BLaER1 (cell line): ENCODE results near the gene KLHDC4.
"Not testable (repeated sequence)": the region's sequence is repeated elsewhere in the genome, so short reads cannot be mapped to it uniquely, and the experiment has no call there.

Experiments used
- H3K27ac ChIP-seq: shearing (Covaris generic); formaldehyde crosslinking; 2 replicates; pipeline ENCODE4 v1.8.1; 2022
- H3K27me3 ChIP-seq: shearing (Covaris generic); formaldehyde crosslinking; 2 replicates; pipeline ENCODE4 v1.8.1; 2022
- H3K36me3 ChIP-seq: shearing (Covaris generic); formaldehyde crosslinking; 2 replicates; pipeline ENCODE4 v1.8.1; 2022
- H3K4me1 ChIP-seq: shearing (Covaris generic); formaldehyde crosslinking; 2 replicates; pipeline ENCODE4 v1.8.1; 2022
- H3K4me2 ChIP-seq: shearing (Covaris generic); formaldehyde crosslinking; 2 replicates; pipeline ENCODE4 v1.8.1; 2022
- H3K4me3 ChIP-seq: shearing (Covaris generic); formaldehyde crosslinking; 2 replicates; pipeline ENCODE4 v1.8.1; 2022
- H3K9ac ChIP-seq: shearing (Covaris generic); formaldehyde crosslinking; 2 replicates; pipeline ENCODE4 v1.8.1; 2022
- H3K9me3 ChIP-seq: shearing (Covaris generic); formaldehyde crosslinking; 2 replicates; pipeline ENCODE4 v1.8.1; 2022
- H4K20me1 ChIP-seq: shearing (Covaris generic); formaldehyde crosslinking; 2 replicates; pipeline ENCODE4 v1.8.1; 2022
- Cebpa-rat ChIP-seq: shearing (Covaris generic); IDR thresholded peaks from 2 replicates; pipeline ENCODE4 v1.8.1; 2022

The KLHDC4 gene

GRCh38 chr16:87723226-87723623 lies 42.6 kb downstream of the KLHDC4 start:
- peak overlapping the region; percentile 90 for H3K27ac ChIP-seq
- H3K4me2 ChIP-seq: peak overlapping the region; percentile 80
- no peak overlapping the region for H3K4me3 ChIP-seq
- H3K36me3 ChIP-seq: peaks cover 46% of the 10 kb centered on the region
- peaks cover 82% of the 10 kb centered on the region for H3K4me1 ChIP-seq
- no peak for TF ChIP-seq Cebpa-rat
- H3K27me3 ChIP-seq: no peaks in the 10 kb centered on the region
- H3K9me3 ChIP-seq: peaks cover 14% of the 10 kb centered on the region; the same call in 1 of the 2 replicates
- H3K9ac ChIP-seq: peak overlapping the region; percentile 68
- no peaks in the 10 kb centered on the region for H4K20me1 ChIP-seq

- peaks cover 48% of the 10 kb centered on the region for H3K36me3 ChIP-seq
- H3K27ac ChIP-seq: peak overlapping the region; percentile 90
Observed at GRCh38 chr16:87722590-87723225, 43.1 kb downstream of the KLHDC4 start.

GRCh38 chr16:87721622-87722585 lies 43.9 kb downstream of the KLHDC4 start:
- no peaks in the 10 kb centered on the region for H4K20me1 ChIP-seq
- peak overlapping the region; percentile 68 for H3K9ac ChIP-seq
- no peak overlapping the region; the same call in 1 of the 2 replicates for H3K4me3 ChIP-seq
- no peak for TF ChIP-seq Cebpa-rat
- peaks cover 56% of the 10 kb centered on the region for H3K36me3 ChIP-seq
- peak overlapping the region; percentile 80 for H3K4me2 ChIP-seq
- peaks cover 14% of the 10 kb centered on the region; the same call in 1 of the 2 replicates for H3K9me3 ChIP-seq
- H3K4me1 ChIP-seq: peaks cover 80% of the 10 kb centered on the region
- peak overlapping the region; percentile 90 for H3K27ac ChIP-seq
- H3K27me3 ChIP-seq: no peaks in the 10 kb centered on the region

More at GRCh38 chr16:87722590-87723225, 43.1 kb downstream of the KLHDC4 start:
- TF ChIP-seq Cebpa-rat: no peak
- Histone ChIP-seq H3K27me3 (no peaks in the 10 kb centered on the region), H3K4me2 (peak overlapping the region; percentile 80), H3K9ac (peak overlapping the region; percentile 68), H3K4me3 (no peak overlapping the region; the same call in 1 of the 2 replicates), H4K20me1 (no peaks in the 10 kb centered on the region), H3K9me3 (peaks cover 14% of the 10 kb centered on the region; the same call in 1 of the 2 replicates), H3K4me1 (peaks cover 80% of the 10 kb centered on the region)

- Histone ChIP-seq H4K20me1 (no peaks in the 10 kb centered on the region), H3K4me3 (no peak overlapping the region), H3K36me3 (peaks cover 67% of the 10 kb centered on the region), H3K9ac (no peak overlapping the region), H3K9me3 (peaks cover 24% of the 10 kb centered on the region), H3K27ac (peak overlapping the region; percentile 90), H3K27me3 (no peaks in the 10 kb centered on the region), H3K4me2 (peak overlapping the region; percentile 80), H3K4me1 (peaks cover 79% of the 10 kb centered on the region)
- TF ChIP-seq Cebpa-rat: no peak
Observed at GRCh38 chr16:87720446-87720845, 45.3 kb downstream of the KLHDC4 start.

GRCh38 chr16:87718831-87719230 lies 47.0 kb downstream of the KLHDC4 start:
- peak overlapping the region; percentile 38; the same call in 1 of the 2 replicates for H3K27ac ChIP-seq
- H3K9ac ChIP-seq, H3K4me2 ChIP-seq, H3K27me3 ChIP-seq, H4K20me1 ChIP-seq, H3K4me3 ChIP-seq: not testable (repeated sequence)
- peaks cover 24% of the 10 kb centered on the region for H3K9me3 ChIP-seq
- peaks cover 79% of the 10 kb centered on the region for H3K4me1 ChIP-seq
- peaks cover 82% of the 10 kb centered on the region for H3K36me3 ChIP-seq

- Histone ChIP-seq H3K9ac (no peak overlapping the region), H3K9me3 (peaks cover 24% of the 10 kb centered on the region), H3K27me3 (no peaks in the 10 kb centered on the region), H4K20me1 (no peaks in the 10 kb centered on the region), H3K4me3 (no peak overlapping the region), H3K27ac (peak overlapping the region; percentile 92), H3K4me2 (no peak overlapping the region), H3K4me1 (peaks cover 79% of the 10 kb centered on the region), H3K36me3 (peaks cover 83% of the 10 kb centered on the region)
- TF ChIP-seq Cebpa-rat: no peak
Observed at GRCh38 chr16:87715658-87716057, 50.1 kb downstream of the KLHDC4 start.

- peak overlapping the region; percentile 92 for H3K27ac ChIP-seq
- no peak overlapping the region for H3K4me2 ChIP-seq
- H3K4me3 ChIP-seq: no peak overlapping the region
- H3K36me3 ChIP-seq: peaks cover 85% of the 10 kb centered on the region
- H3K4me1 ChIP-seq: peaks cover 77% of the 10 kb centered on the region
- no peaks in the 10 kb centered on the region for H3K27me3 ChIP-seq
- TF ChIP-seq Cebpa-rat: no peak
- no peaks in the 10 kb centered on the region for H4K20me1 ChIP-seq
- peaks cover 24% of the 10 kb centered on the region for H3K9me3 ChIP-seq
- H3K9ac ChIP-seq: no peak overlapping the region
Observed at GRCh38 chr16:87715231-87715630, 50.6 kb downstream of the KLHDC4 start.

GRCh38 chr16:87713451-87714229 lies 52.1 kb downstream of the KLHDC4 start:
- no peak for TF ChIP-seq Cebpa-rat
- peak overlapping the region; percentile 92 for H3K27ac ChIP-seq
- peaks cover 85% of the 10 kb centered on the region for H3K36me3 ChIP-seq

GRCh38 chr16:87712184-87712762 lies 53.5 kb downstream of the KLHDC4 start:
- peaks cover 11% of the 10 kb centered on the region; the same call in 1 of the 2 replicates for H3K9me3 ChIP-seq
- H3K27me3 ChIP-seq: no peaks in the 10 kb centered on the region
- H3K36me3 ChIP-seq: peaks cover 88% of the 10 kb centered on the region
- peak overlapping the region; percentile 84 for H3K4me2 ChIP-seq
- H3K4me3 ChIP-seq: no peak overlapping the region
- H3K9ac ChIP-seq: peak overlapping the region; percentile 70
- no peaks in the 10 kb centered on the region for H4K20me1 ChIP-seq
- TF ChIP-seq Cebpa-rat: no peak
- peaks cover 92% of the 10 kb centered on the region for H3K4me1 ChIP-seq
- H3K27ac ChIP-seq: peak overlapping the region; percentile 92

More at GRCh38 chr16:87713451-87714229, 52.1 kb downstream of the KLHDC4 start:
- Histone ChIP-seq H3K27me3 (no peaks in the 10 kb centered on the region), H3K4me1 (peaks cover 86% of the 10 kb centered on the region), H4K20me1 (no peaks in the 10 kb centered on the region), H3K4me3 (no peak overlapping the region; the same call in 1 of the 2 replicates), H3K9me3 (peaks cover 13% of the 10 kb centered on the region), H3K4me2 (peak overlapping the region; percentile 84), H3K9ac (peak overlapping the region; percentile 70)
